Activated T-cell treated with anti-CD3 and anti-CD28 coated beads for 1 hour (primary cell): Measurements from ENCODE around the gene ZSCAN12.
A peak's percentile ranks its signal among the peaks of the same experiment; 100 is the strongest.
"Not testable (repeated sequence)": the region's sequence is repeated elsewhere in the genome, so short reads cannot be mapped to it uniquely, and the experiment has no call there.

Experiments used
- DNase-seq: peaks from one replicate; pipeline ENCODE4 v3.0.0-alpha.2; 2020; ENCODE audit warnings: low read depth

The ZSCAN12 gene

DNA sequence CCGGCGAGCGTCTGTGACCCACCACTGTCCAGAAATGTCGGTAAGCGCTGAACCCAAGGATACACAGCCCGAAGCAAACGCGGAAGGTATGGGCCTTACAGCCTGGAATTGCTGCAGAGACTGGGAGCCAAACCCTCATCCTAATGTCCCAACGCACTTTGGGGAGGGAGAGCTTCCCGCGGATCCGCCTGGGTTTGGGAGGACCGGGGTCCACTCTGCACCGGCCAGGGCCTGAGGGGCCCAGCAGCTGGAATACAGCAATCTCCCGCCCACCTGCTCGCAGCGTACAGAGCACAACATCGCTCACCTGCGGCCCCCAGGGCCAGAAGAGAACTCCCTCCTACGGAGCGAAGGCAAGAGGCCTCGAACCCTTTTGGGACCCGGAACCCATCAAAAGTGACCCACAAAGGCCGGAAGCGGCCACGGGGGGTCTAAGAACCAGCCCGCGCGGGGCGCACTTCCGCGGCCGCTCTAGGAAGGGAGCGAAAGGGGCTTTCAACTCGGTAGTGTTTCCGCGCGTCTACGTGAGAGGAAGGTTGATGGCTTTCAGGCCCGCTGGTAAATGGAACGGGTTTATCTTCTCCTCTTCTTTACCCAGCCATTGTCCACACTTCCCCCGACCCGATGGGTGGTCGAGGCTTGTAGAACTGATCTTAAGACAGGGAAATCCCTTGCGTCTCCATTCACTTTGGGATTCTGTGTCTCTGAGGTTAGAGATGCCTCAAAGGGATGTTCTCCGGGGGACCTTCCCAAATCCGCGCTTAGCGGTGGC is at the start of gene ZSCAN12:
Gene ZSCAN12, minus strand, starts transcription at position 398 of the 772 bp plus-strand sequence. CDS start 1,342 bp downstream, outside the sequence.
- peak; percentile 78 for DNase-seq

GRCh38 chr6:28449056-28449455 is 49.5 kb upstream of the ZSCAN12 start:
- no peak for DNase-seq

- not testable (repeated sequence) for DNase-seq
These were observed 48.0 kb upstream of the ZSCAN12 start for GRCh38 chr6:28447512-28447906.

DNA sequence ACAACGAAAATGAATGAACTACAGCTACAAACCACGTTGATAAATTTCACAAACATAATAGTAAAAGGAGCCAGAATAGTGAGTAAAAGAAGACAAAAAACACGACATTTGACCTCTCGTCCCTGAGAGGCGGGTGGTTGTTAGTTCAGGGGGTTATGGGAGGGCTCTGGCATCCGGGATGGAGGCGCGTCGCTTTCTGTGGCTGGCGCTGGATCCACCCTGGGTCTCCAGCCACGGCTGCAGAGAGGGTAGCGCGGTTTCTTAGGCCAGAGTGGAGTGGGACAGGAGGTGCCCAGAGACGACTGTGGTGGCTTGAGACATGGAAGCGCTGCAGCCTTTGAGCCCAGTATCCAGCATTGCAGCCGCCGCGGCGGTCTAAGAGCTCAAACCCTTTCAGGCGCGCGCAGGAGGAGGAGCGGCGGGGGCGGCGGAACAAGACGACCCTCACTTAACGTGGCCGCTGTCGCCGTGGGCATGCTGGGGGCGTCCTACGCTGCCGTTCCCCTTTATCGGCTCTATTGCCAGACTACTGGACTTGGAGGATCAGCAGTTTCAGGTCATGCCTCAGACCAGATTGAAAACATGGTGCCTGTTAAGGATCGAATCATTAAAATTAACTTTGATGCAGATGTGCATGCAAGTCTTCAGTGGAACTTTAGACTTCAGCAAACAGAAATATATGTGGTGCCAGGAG is 47.4 kb upstream of the ZSCAN12 start:
- DNase-seq, result no peak

DNA sequence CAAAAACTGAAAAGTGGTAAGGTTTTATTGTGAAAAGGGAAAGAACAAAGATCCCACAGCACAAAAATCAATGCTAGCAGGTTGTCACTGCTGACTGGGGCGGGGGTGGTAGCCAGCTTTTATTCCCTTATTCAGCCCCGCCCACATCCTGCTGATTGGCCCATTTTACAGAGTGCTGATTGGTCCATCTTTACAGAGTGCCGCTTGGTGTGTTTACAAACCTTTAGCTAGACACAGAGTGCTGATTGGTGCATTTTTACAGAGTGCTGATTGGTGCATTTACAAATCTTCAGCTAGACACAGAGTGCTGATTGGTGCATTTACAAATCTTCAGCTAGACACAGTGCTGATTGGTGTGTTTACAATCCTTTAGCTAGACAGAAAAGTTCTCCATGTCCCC is 45.2 kb upstream of the ZSCAN12 start:
- DNase-seq, result not testable (repeated sequence)

- peak; percentile 64 for DNase-seq
These were observed 43.7 kb upstream of the ZSCAN12 start, which contains the start of gene ZSCAN23 for GRCh38 chr6:28443112-28443773. TSS of gene ZSCAN23 (minus strand) at chr6:28443491. CDS start at chr6:28436266, 7,225 bp downstream.

- DNase-seq, result no peak
These were observed 43.0 kb upstream of the ZSCAN12 start for GRCh38 chr6:28442586-28442985.

DNA sequence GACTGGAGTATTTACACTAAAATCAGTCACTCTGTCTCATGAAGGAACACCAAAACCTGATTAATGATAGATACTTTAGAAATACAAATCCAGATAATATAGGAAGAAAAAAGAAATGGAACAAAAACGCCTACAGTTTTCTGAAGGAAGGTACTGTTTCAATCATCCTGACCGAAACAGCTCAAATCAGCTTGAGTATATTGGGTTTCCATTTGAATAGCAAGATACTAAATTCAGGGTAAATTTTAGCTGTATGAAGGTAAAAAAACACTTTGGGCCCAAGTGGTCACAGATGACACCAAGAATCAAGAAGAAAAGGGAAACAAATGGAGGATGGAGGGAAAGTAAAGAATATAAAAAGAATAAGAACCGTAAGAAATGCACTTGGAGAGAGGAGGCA is 36.9 kb upstream of the ZSCAN12 start:
- no peak for DNase-seq

DNA sequence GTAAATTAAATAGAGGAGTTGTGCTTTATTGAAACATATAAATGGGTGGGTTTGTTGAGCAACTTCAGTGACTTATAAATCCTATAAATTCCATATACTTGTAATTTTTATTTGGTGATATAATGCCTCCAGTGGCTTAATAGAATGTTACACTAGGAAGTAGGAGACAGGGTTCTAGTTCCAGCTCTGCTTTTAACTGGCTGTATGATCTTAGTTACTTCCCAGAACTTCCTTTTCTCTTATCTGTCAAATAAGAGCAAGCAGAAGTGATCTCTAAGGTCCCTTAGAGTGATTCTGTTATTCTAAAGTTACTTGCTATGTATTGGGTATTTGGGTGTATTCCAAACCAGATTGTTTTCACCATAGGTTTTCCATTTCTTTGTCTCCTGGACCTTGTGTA is 33.6 kb upstream of the ZSCAN12 start:
- no peak for DNase-seq

- no peak for DNase-seq
These were observed 30.2 kb upstream of the ZSCAN12 start for GRCh38 chr6:28429781-28430180.

DNA sequence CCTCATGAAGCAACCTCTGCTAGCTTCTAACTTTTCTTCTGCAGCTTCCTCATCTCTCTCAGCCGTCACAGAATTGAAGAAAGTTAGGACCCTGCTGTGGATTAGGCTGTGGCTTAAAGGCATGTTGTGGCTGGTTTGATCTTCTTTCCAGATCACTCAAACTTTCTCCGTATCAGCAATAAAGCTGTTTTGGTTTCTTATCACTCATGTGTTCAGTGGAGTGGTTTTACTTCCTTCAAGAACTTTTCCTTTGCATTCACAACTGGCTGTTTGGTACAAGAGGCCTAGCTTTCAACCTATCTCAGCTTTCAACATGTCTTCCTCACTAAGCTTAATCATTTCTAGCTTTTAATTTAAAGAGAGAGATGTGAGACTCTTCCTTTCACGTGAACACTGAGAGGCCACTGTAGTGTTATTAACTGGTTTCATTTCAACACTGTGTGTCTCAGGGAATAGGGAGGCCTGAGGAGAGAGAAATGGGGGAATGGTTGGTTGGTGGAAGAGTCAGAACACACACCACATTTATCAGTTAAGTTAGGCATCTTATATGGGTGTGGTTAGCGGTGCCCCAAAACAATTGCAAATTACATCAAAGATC is 26.5 kb upstream of the ZSCAN12 start:
- DNase-seq, result no peak

GRCh38 chr6:28424163-28424562 is 24.6 kb upstream of the ZSCAN12 start:
- no peak for DNase-seq

- DNase-seq, result no peak
These were observed 24.0 kb upstream of the ZSCAN12 start for GRCh38 chr6:28423546-28423945.

DNA sequence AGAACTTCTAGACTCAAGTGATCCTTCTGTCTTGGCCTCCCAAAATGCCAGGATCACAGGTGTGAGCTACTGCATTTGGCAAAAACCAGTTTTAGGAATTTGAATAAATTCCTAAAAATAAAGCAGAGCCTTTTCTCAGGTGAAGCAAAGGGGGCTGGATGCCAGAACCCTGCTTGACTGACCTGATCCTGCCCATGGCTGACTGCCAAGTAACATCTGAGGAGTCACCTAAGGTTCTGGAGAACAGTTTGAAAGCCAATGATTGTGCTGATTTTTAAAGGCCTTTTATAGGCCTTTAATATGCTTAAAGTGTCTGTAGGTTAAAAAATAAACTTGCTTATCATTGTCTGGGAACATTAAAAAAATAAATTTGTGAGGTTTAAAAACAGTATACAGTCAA is 14.1 kb upstream of the ZSCAN12 start:
- no peak for DNase-seq

- no peak for DNase-seq
These were observed 11.2 kb upstream of the ZSCAN12 start for GRCh38 chr6:28410767-28411166.

GRCh38 chr6:28408076-28408802 is 8.7 kb upstream of the ZSCAN12 start:
- no peak for DNase-seq

- DNase-seq, result no peak
These were observed 7.9 kb upstream of the ZSCAN12 start for GRCh38 chr6:28407401-28407800.

- not testable (repeated sequence) for DNase-seq
These were observed 4.4 kb upstream of the ZSCAN12 start for GRCh38 chr6:28403923-28404322.

- DNase-seq, result no peak
These were observed 2.6 kb upstream of the ZSCAN12 start for GRCh38 chr6:28402197-28402596.

GRCh38 chr6:28401172-28401571 is 1.6 kb upstream of the ZSCAN12 start:
- no peak for DNase-seq

DNA sequence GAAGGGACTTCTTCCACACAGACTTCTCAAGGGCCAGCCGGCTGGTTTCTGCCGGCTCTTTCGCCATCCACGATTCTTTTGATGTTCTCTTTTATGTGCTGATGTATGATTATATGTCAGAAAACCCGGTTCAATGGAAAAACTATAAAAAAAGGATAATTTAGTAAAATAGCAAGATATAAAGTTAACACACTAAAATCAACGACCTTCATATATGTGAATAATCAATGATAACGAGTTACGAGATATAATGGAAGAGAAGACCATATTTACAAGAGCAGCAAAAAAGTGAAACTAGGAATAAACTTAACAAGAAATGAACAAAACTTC is 540 bp upstream of the ZSCAN12 start:
- no peak for DNase-seq

GRCh38 chr6:28395918-28396317 is 3.6 kb downstream of the ZSCAN12 start:
- DNase-seq, result no peak
